Measurements from ENCODE around the gene BMF.
"Not testable (repeated sequence)": the region's sequence is repeated elsewhere in the genome, so short reads cannot be mapped to it uniquely, and the experiment has no call there.

Gene BMF

GRCh38 chr15:40075298-40076044, 33.2 kb downstream of the BMF start:
- no peaks in the 10 kb centered on the region for H3K27me3 ChIP-seq (ENCODE audit: insufficient read depth, poor library complexity, severe bottlenecking)
- peak overlapping the region; percentile 40; the same call in 1 of the 2 replicates for H3K27ac ChIP-seq (replicated peaks)
- no peak for DNase-seq (ENCODE audit: low read depth in 1 of 2, low spot score in 1 of 2)
- H3K4me3 ChIP-seq (replicated peaks; ENCODE audit: insufficient read depth, low read length) = no peak overlapping the region
- TF ChIP-seq REST (IDR thresholded peaks at IDR 0.05; ENCODE audit: insufficient replicate concordance, low read depth) (no peak), CTCF (IDR thresholded peaks at IDR 0.05; ENCODE audit: insufficient read depth, low read length) (no peak), SPI1 (IDR thresholded peaks at IDR 0.05; ENCODE audit: borderline replicate concordance, low read depth) (no peak; the same call in 1 of the 2 replicates), POLR2AphosphoS5 (IDR thresholded peaks at IDR 0.05; ENCODE audit: low read depth) (no peak), GABPA (IDR thresholded peaks at IDR 0.05; ENCODE audit: low read depth) (no peak)

- not testable (repeated sequence) for H3K4me3 ChIP-seq (replicated peaks; ENCODE audit: insufficient read depth, low read length); H3K27ac ChIP-seq (replicated peaks); H3K27me3 ChIP-seq (ENCODE audit: insufficient read depth, poor library complexity, severe bottlenecking); DNase-seq (ENCODE audit: low read depth in 1 of 2, low spot score in 1 of 2)
Observed at GRCh38 chr15:40074656-40075055, 34.0 kb downstream of the BMF start.

GRCh38 chr15:40073716-40074490, 34.8 kb downstream of the BMF start:
- H3K27ac ChIP-seq (replicated peaks); H3K27me3 ChIP-seq (ENCODE audit: insufficient read depth, poor library complexity, severe bottlenecking); DNase-seq (ENCODE audit: low read depth in 1 of 2, low spot score in 1 of 2); H3K4me3 ChIP-seq (replicated peaks; ENCODE audit: insufficient read depth, low read length): not testable (repeated sequence)

GRCh38 chr15:40072216-40072990, 36.3 kb downstream of the BMF start:
- no peak for TF ChIP-seq SPI1 (IDR thresholded peaks at IDR 0.05; ENCODE audit: borderline replicate concordance, low read depth)
- TF ChIP-seq REST (IDR thresholded peaks at IDR 0.05; ENCODE audit: insufficient replicate concordance, low read depth) = no peak
- TF ChIP-seq GABPA (IDR thresholded peaks at IDR 0.05; ENCODE audit: low read depth) = no peak
- TF ChIP-seq CTCF (IDR thresholded peaks at IDR 0.05; ENCODE audit: insufficient read depth, low read length) = no peak
- TF ChIP-seq POLR2AphosphoS5 (IDR thresholded peaks at IDR 0.05; ENCODE audit: low read depth) = no peak
- Histone ChIP-seq H3K4me3 (replicated peaks; ENCODE audit: insufficient read depth, low read length) (no peak overlapping the region), H3K27me3 (ENCODE audit: insufficient read depth, poor library complexity, severe bottlenecking) (no peaks in the 10 kb centered on the region), H3K27ac (replicated peaks) (no peak overlapping the region)
- DNase-seq (ENCODE audit: low read depth in 1 of 2, low spot score in 1 of 2) = no peak
